GM12872 (cell line): ENCODE measurements around the gene CHID1.

Source experiments
- CTCF ChIP-seq: IDR thresholded peaks from 3 replicates; pipeline ENCODE4 v1.5.1; 2011; ENCODE audit warnings: low read depth, mild to moderate bottlenecking, low read length, moderate library complexity; ENCODE audit not compliant: insufficient read depth

The CHID1 gene

GRCh38 chr11:839280-839623 lies 71.4 kb downstream of the CHID1 start:
- no peak for TF ChIP-seq CTCF

DNA sequence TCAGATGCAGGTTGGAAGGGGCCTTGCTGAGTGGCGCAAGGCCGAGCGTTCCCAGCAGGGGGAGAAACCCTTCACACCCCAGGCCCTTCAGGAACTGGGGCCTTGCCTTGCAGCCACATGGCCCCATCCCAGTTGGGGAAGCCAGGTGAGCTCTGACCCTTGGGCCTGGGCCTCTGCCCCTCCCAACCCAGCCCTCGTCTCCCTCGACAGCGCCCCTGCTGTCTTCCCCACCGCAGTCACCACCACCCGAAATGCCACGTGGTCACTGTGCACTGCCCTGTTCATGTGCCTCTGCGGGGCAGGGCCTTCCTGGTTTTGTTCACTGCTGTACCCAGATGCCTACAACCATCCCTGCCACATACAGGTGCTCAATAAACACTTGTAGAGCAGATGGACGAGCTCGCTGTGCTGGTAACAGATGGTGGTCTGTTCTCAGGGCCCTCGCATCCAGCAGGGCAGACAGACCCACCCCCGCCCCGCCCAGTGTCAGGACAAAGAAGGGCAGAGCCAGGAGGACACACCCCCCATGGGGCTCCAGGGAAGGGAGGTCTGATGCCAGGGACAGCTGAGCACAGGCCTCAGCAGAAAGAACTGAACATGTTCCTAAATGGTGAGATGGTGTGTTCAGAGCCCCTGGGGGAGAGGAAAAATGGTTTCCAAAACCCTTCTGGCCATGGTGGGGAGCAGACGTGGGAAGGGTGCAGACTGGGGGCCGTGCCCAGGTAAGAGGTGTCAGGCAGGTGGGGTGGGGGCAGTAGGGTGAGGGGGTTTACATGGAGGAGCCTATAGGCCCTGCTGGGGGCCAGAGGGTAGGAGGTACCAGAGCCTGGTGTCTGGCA lies 72.0 kb downstream of the CHID1 start:
- 0 out of 3 replicates have a peak, but pooled peaks have one; percentile 14 for TF ChIP-seq CTCF

DNA sequence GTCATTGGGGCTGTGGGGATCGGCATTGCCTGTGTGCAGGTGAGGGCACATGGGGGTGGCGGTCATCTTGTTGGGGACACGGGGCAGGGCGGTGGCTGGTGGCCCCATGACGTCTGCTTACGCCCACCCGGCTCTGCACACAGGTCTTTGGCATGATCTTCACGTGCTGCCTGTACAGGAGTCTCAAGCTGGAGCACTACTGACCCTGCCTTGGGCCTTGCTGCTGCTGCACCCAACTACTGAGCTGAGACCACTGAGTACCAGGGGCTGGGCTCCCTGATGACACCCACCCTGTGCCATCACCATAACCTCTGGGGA lies 72.7 kb downstream of the CHID1 start:
- TF ChIP-seq CTCF, result no peak

- no peak for TF ChIP-seq CTCF
Measured at GRCh38 chr11:837189-837989, 73.2 kb downstream of the CHID1 start.

DNA sequence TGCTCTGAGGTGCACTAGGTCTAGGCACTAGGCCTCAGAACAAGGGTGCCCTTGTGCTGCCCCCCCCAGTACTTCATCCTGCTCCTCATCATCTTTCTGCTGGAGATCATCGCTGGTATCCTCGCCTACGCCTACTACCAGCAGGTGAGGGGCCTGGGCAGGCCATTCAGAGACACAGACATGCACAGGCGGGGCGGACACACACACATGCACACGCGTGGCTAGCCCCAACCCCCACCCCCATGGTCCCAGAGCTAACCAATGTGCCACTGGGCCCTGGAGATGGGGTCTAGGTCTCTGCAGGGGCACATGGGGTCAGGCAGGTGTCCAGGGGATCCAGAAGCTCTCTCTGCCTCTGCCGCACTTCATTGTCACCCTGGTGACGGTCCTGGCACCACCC lies 73.9 kb downstream of the CHID1 start:
- TF ChIP-seq CTCF, result no peak

DNA sequence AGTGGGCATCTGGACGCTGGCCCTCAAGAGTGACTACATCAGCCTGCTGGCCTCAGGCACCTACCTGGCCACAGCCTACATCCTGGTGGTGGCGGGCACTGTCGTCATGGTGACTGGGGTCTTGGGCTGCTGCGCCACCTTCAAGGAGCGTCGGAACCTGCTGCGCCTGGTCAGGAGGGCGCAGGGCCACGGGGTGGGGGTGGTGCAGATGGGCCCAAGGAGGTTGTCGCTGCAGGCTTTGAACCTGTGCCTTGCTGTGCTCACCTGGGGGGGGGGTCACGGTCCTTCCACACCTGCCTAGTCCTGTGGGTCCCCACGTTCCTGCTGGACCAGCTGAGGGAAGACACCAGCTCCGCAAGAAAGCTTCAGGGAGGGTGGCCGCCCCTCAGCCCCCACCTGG lies 74.3 kb downstream of the CHID1 start:
- no peak for TF ChIP-seq CTCF

GRCh38 chr11:834371-835316 lies 76.0 kb downstream of the CHID1 start:
- TF ChIP-seq CTCF, result no peak
